ENCODE results near the gene MOGAT1. TPM values are rescaled to one million over a fixed set of nuclear protein-coding genes. Genes with fewer than 3 reads are reported as not detected.

MOGAT1 gene
- total and polyA plus RNA-seq, 2 of the 13 experiments (the other 11 are each of a cell fraction or from before 2014, with no cell fraction given) = 0.98 to 4.3 TPM

GRCh38 chr2:222670191-222671038 is 1.0 kb upstream of the MOGAT1 start (continued):
- TF ChIP-seq PATZ1 (CRISPR knock-in tag; IDR thresholded peaks at IDR 0.05) (peak; percentile 53; the same call in 1 of the 2 replicates), ZNF260 (CRISPR knock-in tag; IDR thresholded peaks at IDR 0.05; ENCODE audit: borderline replicate concordance, low read depth) (no peak), ZEB1 (IDR thresholded peaks at IDR 0.05; ENCODE audit: insufficient replicate concordance, low read depth) (peak; percentile 53), ZNF672 (CRISPR knock-in tag; IDR thresholded peaks at IDR 0.05) (no peak), FUBP1 (CRISPR knock-in tag; IDR thresholded peaks at IDR 0.05; ENCODE audit: borderline replicate concordance) (0 out of 2 replicates have a peak, but pooled peaks have one; percentile 42), CREB1 (IDR thresholded peaks at IDR 0.05) (no peak), CREB1 (CRISPR knock-in tag; IDR thresholded peaks at IDR 0.05) (peak; percentile 63), ZNF33B (CRISPR knock-in tag; IDR thresholded peaks at IDR 0.05) (peak; percentile 61; the same call in 1 of the 2 replicates), YEATS2 (CRISPR knock-in tag; IDR thresholded peaks at IDR 0.05; ENCODE audit: borderline replicate concordance) (no peak; the same call in 1 of the 2 replicates), ZNF34 (CRISPR knock-in tag; IDR thresholded peaks at IDR 0.05; ENCODE audit: borderline replicate concordance) (no peak), DZIP1 (CRISPR knock-in tag; IDR thresholded peaks at IDR 0.05) (no peak), GATAD2A (CRISPR knock-in tag; IDR thresholded peaks at IDR 0.05) (peak; percentile 76), FOXP4 (CRISPR knock-in tag; IDR thresholded peaks at IDR 0.05) (no peak; the same call in none of the 2 replicates), SAP130 (CRISPR knock-in tag; IDR thresholded peaks at IDR 0.05; ENCODE audit: low read depth) (peak; percentile 21; the same call in 1 of the 2 replicates), SIN3B (IDR thresholded peaks at IDR 0.05; ENCODE audit: low read length) (no peak), ZNF367 (CRISPR knock-in tag; IDR thresholded peaks at IDR 0.05; ENCODE audit: borderline replicate concordance) (no peak), HOXA3 (CRISPR knock-in tag; IDR thresholded peaks at IDR 0.05) (peak; percentile 80), ZNF782 (CRISPR knock-in tag; IDR thresholded peaks at IDR 0.05; ENCODE audit: borderline replicate concordance) (no peak), ZNF678 (CRISPR knock-in tag; IDR thresholded peaks at IDR 0.05) (no peak)

Data from HepG2 (cell line).